Measurements from ENCODE around the gene RBBP5. TPM values are rescaled to one million over a fixed set of nuclear protein-coding genes. Genes with fewer than 3 reads are reported as not detected.

Gene RBBP5
- total and polyA plus RNA-seq, 3 donors from 2014 or later: 11.7 to 20.3 (median 19.1) TPM

DNA sequence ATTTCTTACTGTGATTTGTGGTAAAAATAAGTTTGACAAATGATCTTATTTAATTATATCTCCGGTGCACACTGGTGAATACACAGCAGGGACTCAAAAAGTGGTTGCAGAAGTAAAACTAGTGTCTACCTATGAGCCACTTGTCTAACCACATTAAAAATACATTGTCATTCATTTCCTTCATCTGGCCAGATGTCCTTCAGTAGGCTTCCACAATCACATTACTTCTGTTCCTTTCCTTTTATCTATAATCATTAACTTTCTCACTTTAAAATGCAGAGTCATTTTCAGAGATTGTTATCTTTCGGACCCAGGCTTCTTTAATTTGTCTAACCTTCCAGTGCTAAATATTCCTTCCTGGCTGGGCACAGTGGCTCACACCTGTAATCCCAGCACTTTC lies 3.0 kb downstream of the RBBP5 start:
- H3K36me3 ChIP-seq (ENCODE audit: low read depth, missing control alignments): no peaks in the 10 kb centered on the region
- H3K4me3 ChIP-seq: no peak overlapping the region
- peaks cover 13% of the 10 kb centered on the region for H3K4me1 ChIP-seq
- DNase-seq: no peak
- H3K9me3 ChIP-seq: no peaks in the 10 kb centered on the region
- intact Hi-C loops (cut with DNase I; ENCODE audit: low total_unique reads): no loop called here
- WGBS, 2 donors: 77 to 85% methylated on average over 2 of the region's 2 CpGs
- H3K27me3 ChIP-seq: no peaks in the 10 kb centered on the region
- TF ChIP-seq POLR2A (IDR thresholded peaks at IDR 0.05): no peak
- TF ChIP-seq, protein P1, sequence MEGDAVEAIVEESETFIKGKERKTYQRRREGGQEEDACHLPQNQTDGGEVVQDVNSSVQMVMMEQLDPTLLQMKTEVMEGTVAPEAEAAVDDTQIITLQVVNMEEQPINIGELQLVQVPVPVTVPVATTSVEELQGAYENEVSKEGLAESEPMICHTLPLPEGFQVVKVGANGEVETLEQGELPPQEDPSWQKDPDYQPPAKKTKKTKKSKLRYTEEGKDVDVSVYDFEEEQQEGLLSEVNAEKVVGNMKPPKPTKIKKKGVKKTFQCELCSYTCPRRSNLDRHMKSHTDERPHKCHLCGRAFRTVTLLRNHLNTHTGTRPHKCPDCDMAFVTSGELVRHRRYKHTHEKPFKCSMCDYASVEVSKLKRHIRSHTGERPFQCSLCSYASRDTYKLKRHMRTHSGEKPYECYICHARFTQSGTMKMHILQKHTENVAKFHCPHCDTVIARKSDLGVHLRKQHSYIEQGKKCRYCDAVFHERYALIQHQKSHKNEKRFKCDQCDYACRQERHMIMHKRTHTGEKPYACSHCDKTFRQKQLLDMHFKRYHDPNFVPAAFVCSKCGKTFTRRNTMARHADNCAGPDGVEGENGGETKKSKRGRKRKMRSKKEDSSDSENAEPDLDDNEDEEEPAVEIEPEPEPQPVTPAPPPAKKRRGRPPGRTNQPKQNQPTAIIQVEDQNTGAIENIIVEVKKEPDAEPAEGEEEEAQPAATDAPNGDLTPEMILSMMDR (IDR thresholded peaks at IDR 0.05): no peak
- no peak overlapping the region for H3K27ac ChIP-seq

DNA sequence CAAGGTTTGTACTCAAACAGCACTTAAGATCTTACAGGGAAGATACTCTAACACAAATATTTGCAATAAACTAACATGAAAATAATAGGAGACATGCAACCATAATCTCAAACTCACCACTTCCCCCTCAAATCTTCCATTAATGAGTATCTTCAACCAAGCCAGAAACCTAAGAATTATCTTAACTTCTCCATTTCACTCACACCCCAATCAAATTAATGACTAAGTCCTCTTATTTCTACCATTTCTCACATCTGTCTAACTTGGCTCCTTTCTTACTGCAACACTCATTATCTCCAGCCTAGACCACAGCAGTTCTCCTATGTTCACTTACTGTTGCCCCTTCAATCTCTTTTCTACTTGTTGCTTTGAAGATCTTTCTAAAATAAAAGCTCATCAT lies 10.4 kb downstream of the RBBP5 start:
- no peak overlapping the region for H3K27ac ChIP-seq
- no peak for TF ChIP-seq POLR2A (IDR thresholded peaks at IDR 0.05)
- intact Hi-C loops (cut with DNase I; ENCODE audit: low total_unique reads): no loop called here
- no peaks in the 10 kb centered on the region for H3K27me3 ChIP-seq
- H3K9me3 ChIP-seq: no peaks in the 10 kb centered on the region
- H3K36me3 ChIP-seq (ENCODE audit: low read depth, missing control alignments): no peaks in the 10 kb centered on the region
- H3K4me1 ChIP-seq: no peaks in the 10 kb centered on the region
- H3K4me3 ChIP-seq: no peak overlapping the region
- DNase-seq: no peak

DNA sequence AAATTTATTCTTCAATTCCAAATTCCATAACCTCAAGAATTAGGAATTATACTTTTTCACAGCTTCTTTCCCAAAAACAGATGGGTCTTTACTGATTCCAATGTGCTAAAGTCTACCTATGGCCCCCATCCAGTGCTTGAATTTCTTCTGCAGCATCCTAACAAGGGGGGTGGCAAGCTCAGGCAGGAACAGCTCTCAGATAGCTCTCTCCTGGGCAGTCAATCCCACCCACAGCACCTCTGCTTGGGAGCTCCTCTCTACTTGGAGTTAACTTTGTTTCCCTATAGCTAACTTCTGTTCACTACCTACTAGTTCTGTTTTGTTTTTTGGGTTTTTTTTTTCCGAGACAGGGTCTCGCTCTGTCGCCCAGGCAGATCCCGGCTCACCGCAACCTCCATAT lies 12.1 kb downstream of the RBBP5 start:
- no peak for DNase-seq
- H3K4me3 ChIP-seq: no peak overlapping the region
- H3K27ac ChIP-seq: no peak overlapping the region
- WGBS, 2 donors: 77 to 87% methylated on average over 5 of the region's 5 CpGs
- no peaks in the 10 kb centered on the region for H3K9me3 ChIP-seq
- TF ChIP-seq, protein P1 (IDR thresholded peaks at IDR 0.05): no peak
- no peak for TF ChIP-seq POLR2A (IDR thresholded peaks at IDR 0.05)
- H3K27me3 ChIP-seq: no peaks in the 10 kb centered on the region
- H3K4me1 ChIP-seq: no peaks in the 10 kb centered on the region
- no peaks in the 10 kb centered on the region for H3K36me3 ChIP-seq (ENCODE audit: low read depth, missing control alignments)
- intact Hi-C loops (cut with DNase I; ENCODE audit: low total_unique reads): no loop called here

DNA sequence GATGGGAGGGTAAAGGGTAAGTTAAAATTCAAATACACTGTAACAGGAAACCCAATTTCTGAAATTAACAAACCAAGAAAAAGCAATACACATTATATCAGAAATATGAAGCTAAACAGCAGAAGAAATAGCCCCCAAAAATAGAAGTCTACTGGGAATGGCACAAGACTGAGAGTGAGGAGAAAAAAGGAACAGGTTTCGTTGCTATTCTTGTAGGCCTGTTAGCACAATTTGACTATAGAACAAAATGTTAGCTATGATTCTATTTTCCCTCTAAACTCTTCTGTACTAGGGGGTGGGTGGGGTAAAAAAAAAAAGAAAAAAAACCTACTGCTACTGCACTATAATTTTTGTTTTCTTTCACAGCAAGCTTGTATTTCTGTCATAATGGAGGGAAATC lies 12.5 kb downstream of the RBBP5 start:
- no peak for DNase-seq
- Histone ChIP-seq H3K27me3 (no peaks in the 10 kb centered on the region), H3K27ac (no peak overlapping the region), H3K36me3 (ENCODE audit: low read depth, missing control alignments) (no peaks in the 10 kb centered on the region), H3K4me3 (no peak overlapping the region), H3K4me1 (no peaks in the 10 kb centered on the region), H3K9me3 (no peaks in the 10 kb centered on the region)
- intact Hi-C loops (cut with DNase I; ENCODE audit: low total_unique reads): no loop called here
- WGBS, 2 donors: 84 to 90% methylated on average over 1 of the region's 1 CpG
- no peak for TF ChIP-seq POLR2A (IDR thresholded peaks at IDR 0.05)
- TF ChIP-seq, protein P1 (IDR thresholded peaks at IDR 0.05): no peak

DNA sequence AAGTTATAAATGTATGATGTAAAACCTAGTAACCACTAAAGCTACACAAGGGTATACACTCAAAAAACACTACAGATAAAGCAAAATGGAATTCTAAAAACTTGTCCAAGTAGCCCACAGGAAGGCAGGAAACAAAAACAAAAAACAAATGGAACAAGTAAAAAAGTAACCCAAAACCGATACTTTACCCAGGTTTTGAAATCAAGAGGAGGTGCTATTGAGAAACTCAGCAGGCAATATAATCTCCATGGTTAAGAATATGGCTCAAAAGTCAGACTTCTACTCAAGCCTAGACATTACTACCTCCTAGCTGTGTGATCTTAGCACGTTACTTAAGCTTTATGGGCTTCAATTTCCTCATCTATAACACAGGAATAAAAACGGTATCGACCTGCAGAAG lies 13.3 kb downstream of the RBBP5 start:
- H3K4me1 ChIP-seq: no peaks in the 10 kb centered on the region
- H3K27ac ChIP-seq: no peak overlapping the region
- TF ChIP-seq, protein P1 (IDR thresholded peaks at IDR 0.05): no peak
- no peak for TF ChIP-seq POLR2A (IDR thresholded peaks at IDR 0.05)
- 88 to 94% methylated on average over 4 of the region's 4 CpGs for WGBS, 2 donors
- H3K9me3 ChIP-seq: no peaks in the 10 kb centered on the region
- H3K27me3 ChIP-seq: no peaks in the 10 kb centered on the region
- no peak overlapping the region for H3K4me3 ChIP-seq
- DNase-seq: no peak
- intact Hi-C loops (cut with DNase I; ENCODE audit: low total_unique reads): no loop called here
- H3K36me3 ChIP-seq (ENCODE audit: low read depth, missing control alignments): no peaks in the 10 kb centered on the region

Data from testis (tissue), 3 donors.